ENCODE data around the gene SLC35C1.
"Not testable (repeated sequence)": the region's sequence is repeated elsewhere in the genome, so short reads cannot be mapped to it uniquely, and the experiment has no call there.

SLC35C1 gene

GRCh38 chr11:45788887-45789286 lies 16.1 kb upstream of the SLC35C1 start:
- no peak for DNase-seq (ENCODE audit: low read depth)

- DNase-seq (ENCODE audit: low read depth) = no peak
Observed at GRCh38 chr11:45791524-45791923, 13.4 kb upstream of the SLC35C1 start.

GRCh38 chr11:45794169-45794568 lies 10.8 kb upstream of the SLC35C1 start:
- DNase-seq (ENCODE audit: low read depth) = no peak

GRCh38 chr11:45795379-45795778 lies 9.6 kb upstream of the SLC35C1 start:
- DNase-seq (ENCODE audit: low read depth) = no peak

- no peak for DNase-seq (ENCODE audit: low read depth)
Observed at GRCh38 chr11:45796461-45796861, 8.5 kb upstream of the SLC35C1 start.

- DNase-seq (ENCODE audit: low read depth) = peak; percentile 19
Observed at GRCh38 chr11:45798793-45799441, 6.0 kb upstream of the SLC35C1 start.

- no peak for DNase-seq (ENCODE audit: low read depth)
Observed at GRCh38 chr11:45799562-45799961, 5.4 kb upstream of the SLC35C1 start.

GRCh38 chr11:45800261-45800660 lies 4.7 kb upstream of the SLC35C1 start:
- no peak for DNase-seq (ENCODE audit: low read depth)

GRCh38 chr11:45801723-45802315 lies 3.1 kb upstream of the SLC35C1 start:
- DNase-seq (ENCODE audit: low read depth) = peak; percentile 39

GRCh38 chr11:45802531-45803317 lies 2.2 kb upstream of the SLC35C1 start:
- no peak for DNase-seq (ENCODE audit: low read depth)

- DNase-seq (ENCODE audit: low read depth) = peak; percentile 64
Observed at GRCh38 chr11:45803971-45804760, 783 bp upstream of the SLC35C1 start.

- peak; percentile 86 for DNase-seq (ENCODE audit: low read depth)
Observed at GRCh38 chr11:45805305-45806071, 539 bp downstream of the SLC35C1 start.

- no peak for DNase-seq (ENCODE audit: low read depth)
Observed at GRCh38 chr11:45806072-45806933, 1.4 kb downstream of the SLC35C1 start.

GRCh38 chr11:45806937-45807791 lies 2.2 kb downstream of the SLC35C1 start:
- DNase-seq (ENCODE audit: low read depth) = no peak

- DNase-seq (ENCODE audit: low read depth) = no peak
Observed at GRCh38 chr11:45807792-45808238, 2.9 kb downstream of the SLC35C1 start.

GRCh38 chr11:45808427-45808826 lies 3.5 kb downstream of the SLC35C1 start:
- not testable (repeated sequence) for DNase-seq (ENCODE audit: low read depth)

- no peak for DNase-seq (ENCODE audit: low read depth)
Observed at GRCh38 chr11:45809456-45810395, 4.8 kb downstream of the SLC35C1 start.

- DNase-seq (ENCODE audit: low read depth) = no peak
Observed at GRCh38 chr11:45810431-45811108, 5.6 kb downstream of the SLC35C1 start.
